HepG2 (cell line): ENCODE data around the gene CCND1. TPM values are rescaled to one million over a fixed set of nuclear protein-coding genes. Genes with fewer than 3 reads are reported as not detected.

Source experiments
- AHR ChIP-seq: IDR thresholded peaks from 2 replicates; pipeline ENCODE4 v1.6.1; 2018; ENCODE audit warnings: missing genetic modification reagents, missing compliant biosample characterization
- CEBPB ChIP-seq: IDR thresholded peaks from 2 replicates; pipeline ENCODE4 v1.6.1; 2011; ENCODE audit warnings: low read depth, low read length, improper control_type of control experiment, borderline replicate concordance
- FOXA3 ChIP-seq: IDR thresholded peaks from 2 replicates; pipeline ENCODE4 v1.6.1; 2016; ENCODE audit warnings: missing genetic modification reagents, missing compliant biosample characterization
- GPN1 ChIP-seq: sonication (generic); formaldehyde crosslinking; IDR thresholded peaks from 2 replicates; pipeline ENCODE4 v1.5.1; 2020; ENCODE audit warnings: missing genetic modification reagents, borderline replicate concordance
- JARID2 ChIP-seq: sonication (generic); formaldehyde crosslinking; IDR thresholded peaks from 2 replicates; pipeline ENCODE4 v1.8.1; 2023; ENCODE audit warnings: missing genetic modification reagents, inconsistent platforms; ENCODE audit not compliant: insufficient replicate concordance
- LCORL ChIP-seq, 2 experiments: fragments of 450-650 bp in 1 of 2; sonication (generic) in 1 of 2; formaldehyde crosslinking in 1 of 2; IDR thresholded peaks; 2 replicates each; pipeline versions ENCODE4 v1.5.0 to v1.6.1; 2017 to 2020; ENCODE audit warnings: antibody characterized with exemption in 1 of 2, missing genetic modification reagents in 1 of 2
- SMAD1 ChIP-seq: sonication (generic); formaldehyde crosslinking; IDR thresholded peaks from 2 replicates; pipeline ENCODE4 v1.4.0; 2020; ENCODE audit warnings: missing genetic modification reagents, low read depth, mild to moderate bottlenecking, borderline replicate concordance
- TBX3 ChIP-seq: fragments of 450-650 bp; IDR thresholded peaks from 2 replicates; pipeline ENCODE4 v1.6.1; 2017; ENCODE audit warnings: antibody characterized with exemption, mild to moderate bottlenecking, inconsistent platforms, borderline replicate concordance
- TCF7 ChIP-seq: sonication (generic); IDR thresholded peaks from 2 replicates; pipeline ENCODE4 v1.6.1; 2016; ENCODE audit warnings: antibody characterized with exemption, low read depth
- ZNF20 ChIP-seq: sonication (generic); formaldehyde crosslinking; IDR thresholded peaks from 2 replicates; pipeline ENCODE4 v1.4.0; 2020; ENCODE audit warnings: mild to moderate bottlenecking, moderate library complexity, missing genetic modification reagents
- ZNF335 ChIP-seq: sonication (generic); formaldehyde crosslinking; IDR thresholded peaks from 2 replicates; pipeline ENCODE4 v1.4.0; 2020; ENCODE audit warnings: missing genetic modification reagents
- ZNF768 ChIP-seq: sonication (generic); formaldehyde crosslinking; IDR thresholded peaks from 2 replicates; pipeline ENCODE4 v1.4.0; 2020; ENCODE audit warnings: missing genetic modification reagents
- polyA plus RNA-seq, 8 experiments: library from polyadenylated mRNA; depleted of rRNA in 3 of 8; stranded (reverse) in 7 of 8; unstranded in 1 of 8; fragments of >200 nt; fragmentation: Illumina TruSeq in 4 of 8; extraction: Trizol in 4 of 8; gene quantifications; 2 replicates each; pipeline versions ENCODE4 v1.2.1 to v1.2.3, GENCODE V29; 2011 to 2016; ENCODE audit warnings: low read depth in 4 of 8, missing spikeins in 1 of 8, mixed read lengths in 1 of 8; ENCODE audit not compliant: insufficient read depth in 1 of 8
- total RNA-seq, 5 experiments: library from RNA; depleted of rRNA; stranded (reverse); fragments of >200 nt; fragmentation: Illumina TruSeq; extraction: Trizol; gene quantifications; 2 replicates each; pipeline ENCODE4 v1.2.3, GENCODE V29; 2016; ENCODE audit warnings: low read depth in 1 of 5
- TF ChIP-seq, protein P1 (sequence below): sonication (generic); formaldehyde crosslinking; IDR thresholded peaks from 2 replicates; pipeline ENCODE4 v1.8.1; 2023; ENCODE audit warnings: missing genetic modification reagents, inconsistent platforms, borderline replicate concordance
- TF ChIP-seq, protein P2 (sequence below): sonication (generic); formaldehyde crosslinking; IDR thresholded peaks from 2 replicates; pipeline ENCODE4 v1.4.0; 2020; ENCODE audit warnings: missing genetic modification reagents
- TF ChIP-seq, protein P3 (sequence below): sonication (generic); formaldehyde crosslinking; IDR thresholded peaks from 2 replicates; pipeline ENCODE4 v1.8.0; 2022; ENCODE audit warnings: missing genetic modification reagents, mild to moderate bottlenecking, borderline replicate concordance
- TF ChIP-seq, protein P4 (sequence below): IDR thresholded peaks from 2 replicates; pipeline ENCODE4 v1.4.0; 2020; ENCODE audit warnings: mild to moderate bottlenecking, missing genetic modification reagents
- TF ChIP-seq, protein P5 (sequence below): sonication (generic); formaldehyde crosslinking; IDR thresholded peaks from 2 replicates; pipeline ENCODE4 v1.5.0; 2020; ENCODE audit warnings: missing genetic modification reagents

CCND1 gene
- total and polyA plus RNA-seq, 2 of the 13 experiments (the other 11 are each of a cell fraction or from before 2014, with no cell fraction given): 107 to 136 TPM

DNA sequence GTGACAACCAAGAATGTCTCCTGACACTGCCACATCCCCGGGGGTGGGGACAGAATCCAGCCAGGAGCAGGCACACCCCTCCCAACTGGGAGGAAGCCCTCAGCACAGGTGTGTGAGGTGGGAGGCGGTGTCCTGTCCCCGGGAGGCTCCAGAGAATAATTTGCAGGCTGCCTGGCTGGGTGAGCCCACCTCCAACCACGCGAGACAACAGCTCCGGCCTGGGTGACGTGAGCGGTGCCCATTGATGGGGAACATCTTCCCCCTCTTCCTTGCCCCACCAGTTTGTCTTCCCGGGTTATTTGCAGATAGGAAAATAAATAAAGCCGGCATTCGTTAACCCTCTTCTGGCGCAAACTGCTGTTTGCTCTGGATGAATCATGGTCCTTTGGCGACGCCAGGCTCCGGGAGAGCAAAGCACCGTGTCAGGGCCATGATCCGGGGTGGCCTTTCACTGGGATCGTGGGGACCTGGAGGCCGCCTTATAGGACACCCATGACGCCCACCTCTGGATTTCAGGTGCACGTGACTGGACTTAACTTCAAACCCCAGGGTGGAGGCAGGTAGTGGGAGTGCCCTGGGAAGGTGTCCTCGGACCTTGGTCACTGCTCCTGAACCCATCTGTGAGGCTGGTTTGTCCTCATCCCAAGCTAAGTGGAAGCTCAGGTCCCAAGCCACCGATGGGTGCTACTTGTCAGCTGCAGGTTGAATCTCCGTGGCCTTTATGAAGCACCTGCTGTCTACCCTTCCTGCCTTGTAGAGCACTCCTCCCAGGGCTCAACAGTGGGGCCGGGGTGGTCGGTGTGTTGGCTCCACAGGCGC lies 13.9 kb downstream of the CCND1 start (continued):
- TF ChIP-seq, protein P1, sequence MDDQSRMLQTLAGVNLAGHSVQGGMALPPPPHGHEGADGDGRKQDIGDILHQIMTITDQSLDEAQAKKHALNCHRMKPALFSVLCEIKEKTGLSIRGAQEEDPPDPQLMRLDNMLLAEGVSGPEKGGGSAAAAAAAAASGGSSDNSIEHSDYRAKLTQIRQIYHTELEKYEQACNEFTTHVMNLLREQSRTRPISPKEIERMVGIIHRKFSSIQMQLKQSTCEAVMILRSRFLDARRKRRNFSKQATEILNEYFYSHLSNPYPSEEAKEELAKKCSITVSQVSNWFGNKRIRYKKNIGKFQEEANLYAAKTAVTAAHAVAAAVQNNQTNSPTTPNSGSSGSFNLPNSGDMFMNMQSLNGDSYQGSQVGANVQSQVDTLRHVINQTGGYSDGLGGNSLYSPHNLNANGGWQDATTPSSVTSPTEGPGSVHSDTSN (CRISPR knock-in tag): no peak
- TF ChIP-seq AHR (CRISPR knock-in tag) (peak; percentile 26; the same call in 1 of the 2 replicates), LCORL (IDR thresholded peaks at IDR 0.05) (no peak), LCORL (CRISPR knock-in tag; IDR thresholded peaks at IDR 0.05) (peak; percentile 96), ZNF335 (CRISPR knock-in tag) (no peak), TCF7 (peak; percentile 69; the same call in 1 of the 2 replicates), CEBPB (no peak; the same call in 1 of the 2 replicates), SMAD1 (0 out of 2 replicates have a peak, but pooled peaks have one; percentile 32), ZNF768 (CRISPR knock-in tag) (no peak), FOXA3 (peak; percentile 89), ZNF20 (no peak), JARID2 (CRISPR knock-in tag) (no peak), TBX3 (peak; percentile 46; the same call in 1 of the 2 replicates), GPN1 (CRISPR knock-in tag) (no peak)
- TF ChIP-seq, protein P2, sequence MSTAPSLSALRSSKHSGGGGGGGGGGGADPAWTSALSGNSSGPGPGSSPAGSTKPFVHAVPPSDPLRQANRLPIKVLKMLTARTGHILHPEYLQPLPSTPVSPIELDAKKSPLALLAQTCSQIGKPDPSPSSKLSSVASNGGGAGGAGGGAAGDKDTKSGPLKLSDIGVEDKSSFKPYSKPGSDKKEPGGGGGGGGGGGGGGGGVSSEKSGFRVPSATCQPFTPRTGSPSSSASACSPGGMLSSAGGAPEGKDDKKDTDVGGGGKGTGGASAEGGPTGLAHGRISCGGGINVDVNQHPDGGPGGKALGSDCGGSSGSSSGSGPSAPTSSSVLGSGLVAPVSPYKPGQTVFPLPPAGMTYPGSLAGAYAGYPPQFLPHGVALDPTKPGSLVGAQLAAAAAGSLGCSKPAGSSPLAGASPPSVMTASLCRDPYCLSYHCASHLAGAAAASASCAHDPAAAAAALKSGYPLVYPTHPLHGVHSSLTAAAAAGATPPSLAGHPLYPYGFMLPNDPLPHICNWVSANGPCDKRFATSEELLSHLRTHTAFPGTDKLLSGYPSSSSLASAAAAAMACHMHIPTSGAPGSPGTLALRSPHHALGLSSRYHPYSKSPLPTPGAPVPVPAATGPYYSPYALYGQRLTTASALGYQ (CRISPR knock-in tag): peak; percentile 76; the same call in 1 of the 2 replicates
- TF ChIP-seq, protein P3, sequence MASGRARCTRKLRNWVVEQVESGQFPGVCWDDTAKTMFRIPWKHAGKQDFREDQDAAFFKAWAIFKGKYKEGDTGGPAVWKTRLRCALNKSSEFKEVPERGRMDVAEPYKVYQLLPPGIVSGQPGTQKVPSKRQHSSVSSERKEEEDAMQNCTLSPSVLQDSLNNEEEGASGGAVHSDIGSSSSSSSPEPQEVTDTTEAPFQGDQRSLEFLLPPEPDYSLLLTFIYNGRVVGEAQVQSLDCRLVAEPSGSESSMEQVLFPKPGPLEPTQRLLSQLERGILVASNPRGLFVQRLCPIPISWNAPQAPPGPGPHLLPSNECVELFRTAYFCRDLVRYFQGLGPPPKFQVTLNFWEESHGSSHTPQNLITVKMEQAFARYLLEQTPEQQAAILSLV (CRISPR knock-in tag): no peak; the same call in 1 of the 2 replicates
- TF ChIP-seq, protein P4, sequence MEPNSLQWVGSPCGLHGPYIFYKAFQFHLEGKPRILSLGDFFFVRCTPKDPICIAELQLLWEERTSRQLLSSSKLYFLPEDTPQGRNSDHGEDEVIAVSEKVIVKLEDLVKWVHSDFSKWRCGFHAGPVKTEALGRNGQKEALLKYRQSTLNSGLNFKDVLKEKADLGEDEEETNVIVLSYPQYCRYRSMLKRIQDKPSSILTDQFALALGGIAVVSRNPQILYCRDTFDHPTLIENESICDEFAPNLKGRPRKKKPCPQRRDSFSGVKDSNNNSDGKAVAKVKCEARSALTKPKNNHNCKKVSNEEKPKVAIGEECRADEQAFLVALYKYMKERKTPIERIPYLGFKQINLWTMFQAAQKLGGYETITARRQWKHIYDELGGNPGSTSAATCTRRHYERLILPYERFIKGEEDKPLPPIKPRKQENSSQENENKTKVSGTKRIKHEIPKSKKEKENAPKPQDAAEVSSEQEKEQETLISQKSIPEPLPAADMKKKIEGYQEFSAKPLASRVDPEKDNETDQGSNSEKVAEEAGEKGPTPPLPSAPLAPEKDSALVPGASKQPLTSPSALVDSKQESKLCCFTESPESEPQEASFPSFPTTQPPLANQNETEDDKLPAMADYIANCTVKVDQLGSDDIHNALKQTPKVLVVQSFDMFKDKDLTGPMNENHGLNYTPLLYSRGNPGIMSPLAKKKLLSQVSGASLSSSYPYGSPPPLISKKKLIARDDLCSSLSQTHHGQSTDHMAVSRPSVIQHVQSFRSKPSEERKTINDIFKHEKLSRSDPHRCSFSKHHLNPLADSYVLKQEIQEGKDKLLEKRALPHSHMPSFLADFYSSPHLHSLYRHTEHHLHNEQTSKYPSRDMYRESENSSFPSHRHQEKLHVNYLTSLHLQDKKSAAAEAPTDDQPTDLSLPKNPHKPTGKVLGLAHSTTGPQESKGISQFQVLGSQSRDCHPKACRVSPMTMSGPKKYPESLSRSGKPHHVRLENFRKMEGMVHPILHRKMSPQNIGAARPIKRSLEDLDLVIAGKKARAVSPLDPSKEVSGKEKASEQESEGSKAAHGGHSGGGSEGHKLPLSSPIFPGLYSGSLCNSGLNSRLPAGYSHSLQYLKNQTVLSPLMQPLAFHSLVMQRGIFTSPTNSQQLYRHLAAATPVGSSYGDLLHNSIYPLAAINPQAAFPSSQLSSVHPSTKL (CRISPR knock-in tag): peak; percentile 82; the same call in 1 of the 2 replicates
- TF ChIP-seq, protein P5, sequence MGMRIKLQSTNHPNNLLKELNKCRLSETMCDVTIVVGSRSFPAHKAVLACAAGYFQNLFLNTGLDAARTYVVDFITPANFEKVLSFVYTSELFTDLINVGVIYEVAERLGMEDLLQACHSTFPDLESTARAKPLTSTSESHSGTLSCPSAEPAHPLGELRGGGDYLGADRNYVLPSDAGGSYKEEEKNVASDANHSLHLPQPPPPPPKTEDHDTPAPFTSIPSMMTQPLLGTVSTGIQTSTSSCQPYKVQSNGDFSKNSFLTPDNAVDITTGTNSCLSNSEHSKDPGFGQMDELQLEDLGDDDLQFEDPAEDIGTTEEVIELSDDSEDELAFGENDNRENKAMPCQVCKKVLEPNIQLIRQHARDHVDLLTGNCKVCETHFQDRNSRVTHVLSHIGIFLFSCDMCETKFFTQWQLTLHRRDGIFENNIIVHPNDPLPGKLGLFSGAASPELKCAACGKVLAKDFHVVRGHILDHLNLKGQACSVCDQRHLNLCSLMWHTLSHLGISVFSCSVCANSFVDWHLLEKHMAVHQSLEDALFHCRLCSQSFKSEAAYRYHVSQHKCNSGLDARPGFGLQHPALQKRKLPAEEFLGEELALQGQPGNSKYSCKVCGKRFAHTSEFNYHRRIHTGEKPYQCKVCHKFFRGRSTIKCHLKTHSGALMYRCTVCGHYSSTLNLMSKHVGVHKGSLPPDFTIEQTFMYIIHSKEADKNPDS (CRISPR knock-in tag): no peak; the same call in 1 of the 2 replicates
